Liver (tissue), 3 donors: ENCODE results near the gene MYO3B.

Source experiments
- SP1 ChIP-seq: IDR thresholded peaks from 2 replicates; pipeline ENCODE4 v1.6.1; 2018; ENCODE audit warnings: antibody characterized with exemption, mild to moderate bottlenecking
- TAF1 ChIP-seq: conservative IDR thresholded peaks from 2 replicates; pipeline ENCODE4 v1.6.1; 2016; ENCODE audit warnings: antibody characterized with exemption, mild to moderate bottlenecking
- YY1 ChIP-seq: IDR thresholded peaks from 2 replicates; pipeline ENCODE4 v1.6.1; 2016; ENCODE audit warnings: antibody characterized with exemption, mild to moderate bottlenecking
- TF ChIP-seq, protein P1 (sequence below): IDR thresholded peaks from 2 replicates; pipeline ENCODE4 v1.6.1; 2016; ENCODE audit warnings: antibody characterized with exemption, mild to moderate bottlenecking
- TF ChIP-seq, protein P2 (sequence below): fragments of 150-350 bp; IDR thresholded peaks from 2 replicates; pipeline ENCODE4 v1.5.1; 2017; ENCODE audit warnings: improper control_type of control experiment, low read depth, low read length; ENCODE audit not compliant: missing input control
- TF ChIP-seq, protein P3 (sequence below): IDR thresholded peaks from 2 replicates; pipeline ENCODE4 v1.6.1; 2016; ENCODE audit warnings: antibody characterized with exemption
- donor health status: healthy.
- donor health status: healthy.

DNA sequence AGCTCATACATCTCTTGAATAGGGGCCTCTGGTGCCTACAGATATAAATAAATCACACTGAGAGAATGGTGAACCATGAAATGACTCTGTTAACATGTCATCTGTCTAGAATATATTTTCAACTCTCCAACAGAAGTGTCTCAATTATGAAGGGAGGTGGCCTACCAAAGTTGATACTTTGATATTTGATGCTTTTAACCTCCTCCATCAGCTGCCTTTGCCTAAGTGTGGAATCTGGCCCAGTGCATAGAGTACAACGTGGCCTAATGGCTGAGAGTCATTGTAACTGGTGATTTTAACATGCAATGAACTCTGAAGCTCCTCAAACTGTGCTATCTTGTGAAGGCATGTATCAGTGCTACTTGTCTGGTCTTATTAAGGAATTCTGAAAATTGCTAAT, 93.4 kb downstream of the MYO3B start:
- TF ChIP-seq, protein P1, sequence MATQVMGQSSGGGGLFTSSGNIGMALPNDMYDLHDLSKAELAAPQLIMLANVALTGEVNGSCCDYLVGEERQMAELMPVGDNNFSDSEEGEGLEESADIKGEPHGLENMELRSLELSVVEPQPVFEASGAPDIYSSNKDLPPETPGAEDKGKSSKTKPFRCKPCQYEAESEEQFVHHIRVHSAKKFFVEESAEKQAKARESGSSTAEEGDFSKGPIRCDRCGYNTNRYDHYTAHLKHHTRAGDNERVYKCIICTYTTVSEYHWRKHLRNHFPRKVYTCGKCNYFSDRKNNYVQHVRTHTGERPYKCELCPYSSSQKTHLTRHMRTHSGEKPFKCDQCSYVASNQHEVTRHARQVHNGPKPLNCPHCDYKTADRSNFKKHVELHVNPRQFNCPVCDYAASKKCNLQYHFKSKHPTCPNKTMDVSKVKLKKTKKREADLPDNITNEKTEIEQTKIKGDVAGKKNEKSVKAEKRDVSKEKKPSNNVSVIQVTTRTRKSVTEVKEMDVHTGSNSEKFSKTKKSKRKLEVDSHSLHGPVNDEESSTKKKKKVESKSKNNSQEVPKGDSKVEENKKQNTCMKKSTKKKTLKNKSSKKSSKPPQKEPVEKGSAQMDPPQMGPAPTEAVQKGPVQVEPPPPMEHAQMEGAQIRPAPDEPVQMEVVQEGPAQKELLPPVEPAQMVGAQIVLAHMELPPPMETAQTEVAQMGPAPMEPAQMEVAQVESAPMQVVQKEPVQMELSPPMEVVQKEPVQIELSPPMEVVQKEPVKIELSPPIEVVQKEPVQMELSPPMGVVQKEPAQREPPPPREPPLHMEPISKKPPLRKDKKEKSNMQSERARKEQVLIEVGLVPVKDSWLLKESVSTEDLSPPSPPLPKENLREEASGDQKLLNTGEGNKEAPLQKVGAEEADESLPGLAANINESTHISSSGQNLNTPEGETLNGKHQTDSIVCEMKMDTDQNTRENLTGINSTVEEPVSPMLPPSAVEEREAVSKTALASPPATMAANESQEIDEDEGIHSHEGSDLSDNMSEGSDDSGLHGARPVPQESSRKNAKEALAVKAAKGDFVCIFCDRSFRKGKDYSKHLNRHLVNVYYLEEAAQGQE: no peak
- TF ChIP-seq, protein P2, sequence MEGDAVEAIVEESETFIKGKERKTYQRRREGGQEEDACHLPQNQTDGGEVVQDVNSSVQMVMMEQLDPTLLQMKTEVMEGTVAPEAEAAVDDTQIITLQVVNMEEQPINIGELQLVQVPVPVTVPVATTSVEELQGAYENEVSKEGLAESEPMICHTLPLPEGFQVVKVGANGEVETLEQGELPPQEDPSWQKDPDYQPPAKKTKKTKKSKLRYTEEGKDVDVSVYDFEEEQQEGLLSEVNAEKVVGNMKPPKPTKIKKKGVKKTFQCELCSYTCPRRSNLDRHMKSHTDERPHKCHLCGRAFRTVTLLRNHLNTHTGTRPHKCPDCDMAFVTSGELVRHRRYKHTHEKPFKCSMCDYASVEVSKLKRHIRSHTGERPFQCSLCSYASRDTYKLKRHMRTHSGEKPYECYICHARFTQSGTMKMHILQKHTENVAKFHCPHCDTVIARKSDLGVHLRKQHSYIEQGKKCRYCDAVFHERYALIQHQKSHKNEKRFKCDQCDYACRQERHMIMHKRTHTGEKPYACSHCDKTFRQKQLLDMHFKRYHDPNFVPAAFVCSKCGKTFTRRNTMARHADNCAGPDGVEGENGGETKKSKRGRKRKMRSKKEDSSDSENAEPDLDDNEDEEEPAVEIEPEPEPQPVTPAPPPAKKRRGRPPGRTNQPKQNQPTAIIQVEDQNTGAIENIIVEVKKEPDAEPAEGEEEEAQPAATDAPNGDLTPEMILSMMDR: no peak
- TF ChIP-seq TAF1: no peak
- no peak for TF ChIP-seq SP1
- TF ChIP-seq YY1: no peak
- TF ChIP-seq, protein P3, sequence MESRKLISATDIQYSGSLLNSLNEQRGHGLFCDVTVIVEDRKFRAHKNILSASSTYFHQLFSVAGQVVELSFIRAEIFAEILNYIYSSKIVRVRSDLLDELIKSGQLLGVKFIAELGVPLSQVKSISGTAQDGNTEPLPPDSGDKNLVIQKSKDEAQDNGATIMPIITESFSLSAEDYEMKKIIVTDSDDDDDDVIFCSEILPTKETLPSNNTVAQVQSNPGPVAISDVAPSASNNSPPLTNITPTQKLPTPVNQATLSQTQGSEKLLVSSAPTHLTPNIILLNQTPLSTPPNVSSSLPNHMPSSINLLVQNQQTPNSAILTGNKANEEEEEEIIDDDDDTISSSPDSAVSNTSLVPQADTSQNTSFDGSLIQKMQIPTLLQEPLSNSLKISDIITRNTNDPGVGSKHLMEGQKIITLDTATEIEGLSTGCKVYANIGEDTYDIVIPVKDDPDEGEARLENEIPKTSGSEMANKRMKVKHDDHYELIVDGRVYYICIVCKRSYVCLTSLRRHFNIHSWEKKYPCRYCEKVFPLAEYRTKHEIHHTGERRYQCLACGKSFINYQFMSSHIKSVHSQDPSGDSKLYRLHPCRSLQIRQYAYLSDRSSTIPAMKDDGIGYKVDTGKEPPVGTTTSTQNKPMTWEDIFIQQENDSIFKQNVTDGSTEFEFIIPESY: no peak
